ENCODE results near the gene SRGN. TPM values are rescaled to one million over a fixed set of nuclear protein-coding genes. Genes with fewer than 3 reads are reported as not detected.

SRGN gene
- total and polyA plus RNA-seq, 2 of the 13 experiments (the other 11 are each of a cell fraction or from before 2014, with no cell fraction given): 0.09 TPM; not detected in 1

GRCh38 chr10:69123747-69124562 lies 36.1 kb downstream of the SRGN start, which contains the start of gene VPS26A (continued):
- TF ChIP-seq, protein P1, sequence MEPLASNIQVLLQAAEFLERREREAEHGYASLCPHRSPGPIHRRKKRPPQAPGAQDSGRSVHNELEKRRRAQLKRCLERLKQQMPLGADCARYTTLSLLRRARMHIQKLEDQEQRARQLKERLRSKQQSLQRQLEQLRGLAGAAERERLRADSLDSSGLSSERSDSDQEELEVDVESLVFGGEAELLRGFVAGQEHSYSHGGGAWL (CRISPR knock-in tag; IDR thresholded peaks at IDR 0.05): no peak
- TF ChIP-seq ZNF75D (CRISPR knock-in tag; IDR thresholded peaks at IDR 0.05; ENCODE audit: borderline replicate concordance) (no peak), SRF (IDR thresholded peaks at IDR 0.05; ENCODE audit: low read depth, low read length) (no peak), NFATC3 (CRISPR knock-in tag; IDR thresholded peaks at IDR 0.05) (0 out of 2 replicates have a peak, but pooled peaks have one; percentile 41), RARG (CRISPR knock-in tag; IDR thresholded peaks at IDR 0.05; ENCODE audit: low read depth) (no peak; the same call in 1 of the 2 replicates), ZNF235 (CRISPR knock-in tag; IDR thresholded peaks at IDR 0.05; ENCODE audit: borderline replicate concordance) (no peak), KDM5A (IDR thresholded peaks at IDR 0.05; ENCODE audit: borderline replicate concordance, low read length) (peak; percentile 76; the same call in 1 of the 2 replicates), ZNF597 (CRISPR knock-in tag; IDR thresholded peaks at IDR 0.05) (no peak), EHMT2 (IDR thresholded peaks at IDR 0.05; ENCODE audit: borderline replicate concordance, low read depth, low read length) (no peak), HDAC2 (CRISPR knock-in tag; IDR thresholded peaks at IDR 0.05) (no peak; the same call in 1 of the 2 replicates), ZNF703 (CRISPR knock-in tag; IDR thresholded peaks at IDR 0.05; ENCODE audit: borderline replicate concordance) (no peak), PRDM4 (CRISPR knock-in tag; IDR thresholded peaks at IDR 0.05; ENCODE audit: borderline replicate concordance) (no peak), PRDM10 (CRISPR knock-in tag; IDR thresholded peaks at IDR 0.05; ENCODE audit: low read depth) (peak; percentile 60; the same call in 1 of the 2 replicates), IRF2 (CRISPR knock-in tag; IDR thresholded peaks at IDR 0.05) (peak; percentile 54), KLF13 (CRISPR knock-in tag; IDR thresholded peaks at IDR 0.05) (no peak), ATF1 (CRISPR knock-in tag; IDR thresholded peaks at IDR 0.05) (no peak), TCF7L2 (IDR thresholded peaks at IDR 0.05; ENCODE audit: low read depth, low read length) (no peak), REL (CRISPR knock-in tag; conservative IDR thresholded peaks at IDR 0.05) (no peak), ZNF296 (CRISPR knock-in tag; conservative IDR thresholded peaks at IDR 0.05) (no peak)
- TF ChIP-seq, protein P2, sequence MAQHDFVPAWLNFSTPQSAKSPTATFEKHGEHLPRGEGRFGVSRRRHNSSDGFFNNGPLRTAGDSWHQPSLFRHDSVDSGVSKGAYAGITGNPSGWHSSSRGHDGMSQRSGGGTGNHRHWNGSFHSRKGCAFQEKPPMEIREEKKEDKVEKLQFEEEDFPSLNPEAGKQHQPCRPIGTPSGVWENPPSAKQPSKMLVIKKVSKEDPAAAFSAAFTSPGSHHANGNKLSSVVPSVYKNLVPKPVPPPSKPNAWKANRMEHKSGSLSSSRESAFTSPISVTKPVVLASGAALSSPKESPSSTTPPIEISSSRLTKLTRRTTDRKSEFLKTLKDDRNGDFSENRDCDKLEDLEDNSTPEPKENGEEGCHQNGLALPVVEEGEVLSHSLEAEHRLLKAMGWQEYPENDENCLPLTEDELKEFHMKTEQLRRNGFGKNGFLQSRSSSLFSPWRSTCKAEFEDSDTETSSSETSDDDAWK (CRISPR knock-in tag; IDR thresholded peaks at IDR 0.05): no peak
